KOPT-K1 (cell line): ENCODE measurements around the gene FAM53B.

Experiments
- H3K27ac ChIP-seq: fragments of 200-600 bp; sonication (generic); 2 replicates; pipeline ENCODE4 v1.5.1; 2016; ENCODE audit warnings: antibody characterized with exemption, mild to moderate bottlenecking, low read depth, low read length; ENCODE audit not compliant: poor library complexity, severe bottlenecking
- H3K36me3 ChIP-seq: fragments of 200-600 bp; sonication (generic); 2 replicates; pipeline ENCODE4 v1.5.1; 2017; ENCODE audit warnings: antibody characterized with exemption, mild to moderate bottlenecking, low read length, moderate library complexity; ENCODE audit not compliant: insufficient read depth
- H3K9me3 ChIP-seq: fragments of 200-600 bp; sonication (generic); 2 replicates; pipeline ENCODE4 v1.5.1; 2017; ENCODE audit warnings: antibody characterized with exemption, low read length, mild to moderate bottlenecking; ENCODE audit not compliant: insufficient read depth, poor library complexity, severe bottlenecking

The FAM53B gene

DNA sequence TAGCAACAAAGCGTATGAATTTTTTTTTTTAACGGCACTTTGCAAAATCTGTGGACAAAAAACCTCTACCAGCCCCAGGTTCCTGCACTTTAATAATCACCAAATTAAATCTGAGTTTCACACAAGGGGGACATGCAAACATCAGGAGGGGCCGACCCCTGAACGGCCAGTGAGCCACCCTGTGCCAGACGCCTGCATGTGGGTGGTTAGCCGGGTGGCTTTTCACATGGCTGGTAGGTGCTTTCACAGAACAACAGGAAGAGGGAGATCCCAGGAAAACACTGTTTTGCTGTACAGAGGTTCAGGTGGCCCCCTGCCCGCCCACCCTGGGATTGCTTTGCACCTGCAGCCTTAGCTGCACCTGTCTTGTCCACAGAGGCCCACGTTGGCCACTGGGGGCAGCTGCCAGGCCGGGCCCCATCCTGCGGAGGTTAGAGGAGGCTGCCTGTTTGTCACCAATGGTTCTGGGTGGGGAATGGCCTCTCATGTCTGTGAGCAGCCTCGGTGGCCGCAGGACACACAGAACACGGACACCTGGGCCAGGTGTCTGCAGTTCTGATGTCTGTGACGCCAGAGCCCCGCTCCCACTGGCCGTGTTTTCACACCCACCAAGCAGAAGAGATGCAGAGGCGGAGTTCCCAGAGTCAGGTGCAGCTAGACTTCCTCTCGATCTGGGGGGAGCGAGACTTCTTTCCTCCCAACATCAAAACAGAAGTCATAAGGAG lies 107.7 kb downstream of the FAM53B start:
- Histone ChIP-seq H3K27ac (peak overlapping the region; percentile 97), H3K9me3 (peaks cover 15% of the 10 kb centered on the region), H3K36me3 (peaks cover 6% of the 10 kb centered on the region; the same call in 1 of the 2 replicates)

- Histone ChIP-seq H3K27ac (peak overlapping the region; percentile 99), H3K9me3 (peaks cover 15% of the 10 kb centered on the region), H3K36me3 (peaks cover 6% of the 10 kb centered on the region; the same call in 1 of the 2 replicates)
These were observed 111.6 kb downstream of the FAM53B start for GRCh38 chr10:124632566-124632965.

- Histone ChIP-seq H3K36me3 (peaks cover 6% of the 10 kb centered on the region; the same call in 1 of the 2 replicates), H3K27ac (peak overlapping the region; percentile 99), H3K9me3 (peaks cover 15% of the 10 kb centered on the region)
These were observed 112.1 kb downstream of the FAM53B start for GRCh38 chr10:124632064-124632531.

- Histone ChIP-seq H3K27ac (peak overlapping the region; percentile 99), H3K9me3 (peaks cover 15% of the 10 kb centered on the region), H3K36me3 (peaks cover 6% of the 10 kb centered on the region; the same call in 1 of the 2 replicates)
These were observed 113.6 kb downstream of the FAM53B start for GRCh38 chr10:124630551-124630950.

- Histone ChIP-seq H3K9me3 (peaks cover 15% of the 10 kb centered on the region), H3K36me3 (peaks cover 6% of the 10 kb centered on the region; the same call in 1 of the 2 replicates), H3K27ac (peak overlapping the region; percentile 99)
These were observed 114.3 kb downstream of the FAM53B start for GRCh38 chr10:124629842-124630241.

DNA sequence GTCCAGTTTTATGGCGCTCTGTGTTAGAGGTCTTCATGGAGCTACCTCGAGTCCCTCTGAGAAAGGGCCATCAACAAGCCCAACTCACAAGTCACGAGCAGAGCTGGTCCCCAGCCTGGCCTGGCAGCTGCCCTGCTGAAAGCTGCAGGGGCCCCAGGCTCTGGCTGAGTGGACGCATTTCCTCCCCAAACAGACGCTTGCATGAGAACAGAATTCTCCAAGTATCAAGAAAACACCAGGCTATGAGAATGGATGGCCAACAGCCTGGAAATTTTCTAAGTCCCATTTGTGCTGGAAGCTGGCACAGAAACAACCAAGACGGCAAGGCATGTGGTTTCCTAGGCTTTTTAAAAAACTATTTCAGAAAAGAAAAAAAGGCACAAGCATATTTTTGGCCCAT lies 114.8 kb downstream of the FAM53B start:
- Histone ChIP-seq H3K27ac (peak overlapping the region; percentile 99), H3K9me3 (peaks cover 11% of the 10 kb centered on the region), H3K36me3 (peaks cover 2% of the 10 kb centered on the region; the same call in 1 of the 2 replicates)

DNA sequence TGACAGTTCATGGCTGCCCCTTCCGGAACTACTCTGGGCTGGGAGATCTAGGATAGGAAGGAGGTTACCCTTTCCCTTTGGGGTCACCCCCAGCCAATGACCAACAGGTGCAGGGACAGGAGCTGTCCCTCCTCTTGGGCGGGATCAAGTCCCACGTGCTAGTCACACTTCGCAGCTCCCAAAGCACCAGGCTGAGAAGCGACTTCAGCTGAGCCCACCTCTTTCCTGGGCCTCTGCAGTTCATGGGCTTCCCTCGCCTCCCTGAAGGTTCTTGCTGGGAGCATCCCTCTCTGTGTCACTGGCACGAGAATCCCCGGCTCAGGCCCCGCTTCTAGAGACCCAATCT lies 115.5 kb downstream of the FAM53B start:
- H3K36me3 ChIP-seq, result no peaks in the 10 kb centered on the region
- peaks cover 3% of the 10 kb centered on the region for H3K9me3 ChIP-seq
- H3K27ac ChIP-seq, result peak overlapping the region; percentile 99

GRCh38 chr10:124627866-124628675 lies 116.1 kb downstream of the FAM53B start:
- H3K36me3 ChIP-seq, result 0 out of 2 replicates have a peak, but pooled peaks cover 3% of the 10 kb centered on the region
- peak overlapping the region; percentile 99 for H3K27ac ChIP-seq
- no peaks in the 10 kb centered on the region for H3K9me3 ChIP-seq

GRCh38 chr10:124626759-124627380 lies 117.3 kb downstream of the FAM53B start:
- Histone ChIP-seq H3K36me3 (peaks cover 15% of the 10 kb centered on the region; the same call in 1 of the 2 replicates), H3K9me3 (no peaks in the 10 kb centered on the region), H3K27ac (peak overlapping the region; percentile 99)

DNA sequence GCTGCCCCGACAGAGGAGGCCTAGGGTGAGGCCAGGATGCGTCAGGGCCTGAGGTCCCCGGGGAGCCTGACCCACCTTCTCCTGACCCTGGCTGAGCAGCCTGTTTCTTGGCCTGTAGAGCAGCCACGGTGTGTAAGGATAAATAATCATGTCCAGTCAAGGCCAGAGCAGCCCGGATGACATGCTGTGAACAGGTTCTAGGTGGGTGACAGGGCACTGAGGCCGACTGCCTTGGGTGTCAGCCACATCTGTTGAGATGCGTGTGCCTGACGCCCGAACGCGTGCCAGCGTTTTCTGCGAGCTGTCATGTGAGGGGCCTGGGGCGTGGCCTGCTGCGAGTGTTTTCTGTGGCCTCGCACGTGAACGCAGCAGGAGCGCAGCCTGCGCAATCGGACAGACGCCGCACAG lies 118.3 kb downstream of the FAM53B start:
- Histone ChIP-seq H3K9me3 (no peaks in the 10 kb centered on the region), H3K27ac (peak overlapping the region; percentile 99), H3K36me3 (peaks cover 17% of the 10 kb centered on the region; the same call in 1 of the 2 replicates)

GRCh38 chr10:124624895-124625294 lies 119.3 kb downstream of the FAM53B start:
- Histone ChIP-seq H3K9me3 (no peaks in the 10 kb centered on the region), H3K36me3 (peaks cover 17% of the 10 kb centered on the region; the same call in 1 of the 2 replicates), H3K27ac (peak overlapping the region; percentile 99)

GRCh38 chr10:124624466-124624865 lies 119.7 kb downstream of the FAM53B start:
- peaks cover 17% of the 10 kb centered on the region; the same call in 1 of the 2 replicates for H3K36me3 ChIP-seq
- H3K27ac ChIP-seq, result peak overlapping the region; percentile 99
- H3K9me3 ChIP-seq, result no peaks in the 10 kb centered on the region

GRCh38 chr10:124624006-124624405 lies 120.2 kb downstream of the FAM53B start:
- Histone ChIP-seq H3K27ac (peak overlapping the region; percentile 99), H3K9me3 (no peaks in the 10 kb centered on the region), H3K36me3 (peaks cover 17% of the 10 kb centered on the region; the same call in 1 of the 2 replicates)

GRCh38 chr10:124622866-124623536 lies 121.2 kb downstream of the FAM53B start:
- Histone ChIP-seq H3K36me3 (peaks cover 17% of the 10 kb centered on the region; the same call in 1 of the 2 replicates), H3K9me3 (no peaks in the 10 kb centered on the region), H3K27ac (peak overlapping the region; percentile 99)
